ENCODE data around the gene MPDU1. TPM values are rescaled to one million over a fixed set of nuclear protein-coding genes. Genes with fewer than 3 reads are reported as not detected.

Gene MPDU1
- total and polyA plus RNA-seq, 10 of the 15 experiments (the other 5 are each of a cell fraction or from before 2014, with no cell fraction given): 3.6 to 138 (median 78.9) TPM

DNA sequence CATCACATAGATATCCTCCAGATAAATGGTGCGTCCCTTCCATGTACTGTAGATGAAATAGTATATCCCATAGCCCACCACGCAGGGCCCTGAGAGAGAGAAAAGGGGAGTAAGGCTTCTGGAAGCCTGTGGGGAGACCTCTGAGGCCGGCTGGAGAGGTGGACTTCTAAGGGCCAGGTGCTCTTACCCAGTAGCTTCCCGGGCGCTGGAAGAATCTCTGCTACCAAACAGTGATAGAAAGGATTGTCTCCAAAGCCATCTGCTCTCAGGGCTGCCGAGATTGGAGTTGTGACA is 43.3 kb downstream of the MPDU1 start:
- peak overlapping the region; percentile 95 for H3K9ac ChIP-seq (ENCODE audit: control insufficient read depth, insufficient read depth, low read length)
- no peaks in the 10 kb centered on the region for H3K9me3 ChIP-seq (replicated peaks; ENCODE audit: control insufficient read depth, insufficient read depth, low read length)
- ChIA-PET POLR2A (interaction anchor here (0.6 to 2.7 kb wide), 8 partner anchors 8 to 290 kb away, joined by 3 to 33 read pairs (median 8); partner anchors contain the start of genes ACAP1, FXR2, MPDU1 and TP53), CTCF (interaction anchor here (0.6 to 2.6 kb wide), 6 partner anchors 13 to 271 kb away, joined by 3 to 38 read pairs (median 4); partner anchors contain the start of genes FXR2, TP53 and WRAP53), RAD21 (ENCODE audit: unreplicated experiment) (interaction anchor here (0.9 to 3.0 kb wide), 4 partner anchors 12 to 61 kb away, joined by 4 to 21 read pairs (median 14); partner anchors contain the start of genes CD68, FXR2, TP53 and WRAP53), SMC1A (ENCODE audit: uncharacterized antibody, unreplicated experiment) (interaction anchor here (1.7 to 2.3 kb wide), 2 partner anchors 12 to 62 kb away, joined by 5 to 19 read pairs; partner anchors contain the start of genes FXR2, TP53 and WRAP53)
- ATAC-seq: no peak
- peaks cover 2% of the 10 kb centered on the region for H3K79me2 ChIP-seq (ENCODE audit: control insufficient read depth, insufficient read depth, low read length)
- DNase-seq (ENCODE audit: low read depth, low spot score): no peak
- peak overlapping the region; percentile 81 for H3K4me2 ChIP-seq (ENCODE audit: control insufficient read depth, insufficient read depth)
- H3K27ac ChIP-seq (ENCODE audit: control insufficient read depth, insufficient read depth): peak overlapping the region; percentile 69; the same call in 1 of the 2 replicates
- no peaks in the 10 kb centered on the region for H4K20me1 ChIP-seq (ENCODE audit: control insufficient read depth, insufficient read depth)
- TF ChIP-seq, protein P1, sequence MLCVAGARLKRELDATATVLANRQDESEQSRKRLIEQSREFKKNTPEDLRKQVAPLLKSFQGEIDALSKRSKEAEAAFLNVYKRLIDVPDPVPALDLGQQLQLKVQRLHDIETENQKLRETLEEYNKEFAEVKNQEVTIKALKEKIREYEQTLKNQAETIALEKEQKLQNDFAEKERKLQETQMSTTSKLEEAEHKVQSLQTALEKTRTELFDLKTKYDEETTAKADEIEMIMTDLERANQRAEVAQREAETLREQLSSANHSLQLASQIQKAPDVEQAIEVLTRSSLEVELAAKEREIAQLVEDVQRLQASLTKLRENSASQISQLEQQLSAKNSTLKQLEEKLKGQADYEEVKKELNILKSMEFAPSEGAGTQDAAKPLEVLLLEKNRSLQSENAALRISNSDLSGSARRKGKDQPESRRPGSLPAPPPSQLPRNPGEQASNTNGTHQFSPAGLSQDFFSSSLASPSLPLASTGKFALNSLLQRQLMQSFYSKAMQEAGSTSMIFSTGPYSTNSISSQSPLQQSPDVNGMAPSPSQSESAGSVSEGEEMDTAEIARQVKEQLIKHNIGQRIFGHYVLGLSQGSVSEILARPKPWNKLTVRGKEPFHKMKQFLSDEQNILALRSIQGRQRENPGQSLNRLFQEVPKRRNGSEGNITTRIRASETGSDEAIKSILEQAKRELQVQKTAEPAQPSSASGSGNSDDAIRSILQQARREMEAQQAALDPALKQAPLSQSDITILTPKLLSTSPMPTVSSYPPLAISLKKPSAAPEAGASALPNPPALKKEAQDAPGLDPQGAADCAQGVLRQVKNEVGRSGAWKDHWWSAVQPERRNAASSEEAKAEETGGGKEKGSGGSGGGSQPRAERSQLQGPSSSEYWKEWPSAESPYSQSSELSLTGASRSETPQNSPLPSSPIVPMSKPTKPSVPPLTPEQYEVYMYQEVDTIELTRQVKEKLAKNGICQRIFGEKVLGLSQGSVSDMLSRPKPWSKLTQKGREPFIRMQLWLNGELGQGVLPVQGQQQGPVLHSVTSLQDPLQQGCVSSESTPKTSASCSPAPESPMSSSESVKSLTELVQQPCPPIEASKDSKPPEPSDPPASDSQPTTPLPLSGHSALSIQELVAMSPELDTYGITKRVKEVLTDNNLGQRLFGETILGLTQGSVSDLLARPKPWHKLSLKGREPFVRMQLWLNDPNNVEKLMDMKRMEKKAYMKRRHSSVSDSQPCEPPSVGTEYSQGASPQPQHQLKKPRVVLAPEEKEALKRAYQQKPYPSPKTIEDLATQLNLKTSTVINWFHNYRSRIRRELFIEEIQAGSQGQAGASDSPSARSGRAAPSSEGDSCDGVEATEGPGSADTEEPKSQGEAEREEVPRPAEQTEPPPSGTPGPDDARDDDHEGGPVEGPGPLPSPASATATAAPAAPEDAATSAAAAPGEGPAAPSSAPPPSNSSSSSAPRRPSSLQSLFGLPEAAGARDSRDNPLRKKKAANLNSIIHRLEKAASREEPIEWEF (IDR thresholded peaks at IDR 0.05; ENCODE audit: insufficient replicate concordance, low read depth, low read length): no peak
- in situ Hi-C loops (cut with MboI) (no loop called here), intact Hi-C loops (cut with micrococcal nuclease; ENCODE audit: unreplicated experiment) (no loop called here)
- no peaks in the 10 kb centered on the region for H3K36me3 ChIP-seq (ENCODE audit: control insufficient read depth in 2 of 2, insufficient read depth in 2 of 2, low read length in 1 of 2)
- H3K27me3 ChIP-seq (replicated peaks in 1 of 2; ENCODE audit: control insufficient read depth in 2 of 2, insufficient read depth in 2 of 2, low read length in 1 of 2): no peaks in the 10 kb centered on the region
- no peak for FAIRE-seq
- peak overlapping the region; percentile 77; the same call in 1 of the 2 replicates for H2AFZ ChIP-seq (ENCODE audit: control insufficient read depth, low read depth, low read length)
- no TSS peak for BruUV-seq (replicated peaks)
- H3K4me3 ChIP-seq: peak overlapping the region; percentile 100
- peaks cover 3% of the 10 kb centered on the region for H3K4me1 ChIP-seq (ENCODE audit: control insufficient read depth, insufficient read depth, low read length)
- WGBS (ENCODE audit: insufficient coverage, insufficient replicate concordance, low lambda C conversion rate, missing lambda C conversion rate): 1% methylated on average over 6 of the region's 6 CpGs

All from GM12878 (cell line).